Dedifferentiated amniotic fluid mesenchymal stem cell (primary cell): Measurements from ENCODE around the gene TNIP3.
"Not testable (repeated sequence)": the region's sequence is repeated elsewhere in the genome, so short reads cannot be mapped to it uniquely, and the experiment has no call there.

Experiments
- DNase-seq: peaks from one replicate; pipeline ENCODE4 v3.0.0-alpha.2; 2016; ENCODE audit errors: extremely low spot score

Gene TNIP3

GRCh38 chr4:121177246-121178137 is 13.4 kb upstream of the TNIP3 start:
- no peak for DNase-seq

GRCh38 chr4:121176082-121176934 is 12.2 kb upstream of the TNIP3 start:
- no peak for DNase-seq

DNA sequence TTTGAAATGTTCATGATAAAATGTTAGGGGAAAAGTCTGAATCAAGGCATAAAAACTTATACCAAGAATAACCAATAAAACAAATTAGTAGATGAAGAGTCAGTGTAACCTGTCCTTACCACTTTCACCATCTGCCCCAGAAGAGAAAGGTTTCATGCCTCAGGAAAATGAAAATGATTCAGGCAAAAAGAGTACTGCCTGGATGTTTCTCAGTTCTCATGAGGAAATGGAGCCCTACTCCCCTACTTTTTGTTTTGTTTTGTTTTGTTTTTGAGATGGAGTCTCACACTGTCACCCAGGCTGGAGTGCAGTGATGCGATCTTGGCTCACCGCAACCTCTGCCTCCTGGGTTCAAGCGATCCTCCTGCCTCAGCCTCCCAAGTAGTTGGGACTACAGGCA is 7.4 kb upstream of the TNIP3 start:
- DNase-seq, result not testable (repeated sequence)

DNA sequence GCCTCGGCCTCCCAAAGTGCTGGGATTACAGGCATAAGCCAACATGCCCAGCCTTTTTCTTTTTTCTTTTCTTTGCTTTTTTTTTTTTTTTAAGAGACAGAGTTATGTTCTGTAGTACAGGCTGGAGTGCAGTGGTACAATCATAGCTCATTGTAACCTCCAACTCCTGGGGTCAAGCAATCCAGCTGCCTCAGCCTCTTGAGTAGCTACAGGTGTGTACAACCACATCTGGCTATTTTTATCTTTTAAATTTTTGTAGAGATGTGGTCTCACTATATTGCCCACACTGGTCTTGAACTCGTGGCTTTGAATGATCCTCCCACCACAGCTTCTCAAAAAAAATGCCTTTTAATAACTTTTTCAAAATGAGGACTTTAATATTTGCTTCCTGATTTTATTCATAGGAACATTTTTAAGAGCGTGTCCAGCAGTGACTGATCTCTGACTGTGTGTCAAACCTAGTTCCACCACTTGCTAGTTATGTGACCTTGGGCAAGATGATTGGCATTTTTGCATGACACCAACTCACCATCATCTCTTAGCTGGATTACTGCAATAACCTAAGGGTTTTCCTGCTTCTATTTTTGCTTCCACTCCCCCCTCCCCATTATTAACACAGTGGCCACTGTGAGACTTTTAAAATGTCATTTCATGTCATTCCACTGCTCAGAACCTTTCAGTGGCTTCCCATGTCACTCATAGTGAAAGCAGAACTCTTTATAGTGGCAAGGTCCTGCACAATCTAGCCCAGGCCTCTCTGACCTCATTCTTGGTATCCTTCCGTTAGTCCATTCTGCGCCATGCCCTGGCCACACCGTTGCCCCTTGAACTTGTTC is 4.5 kb upstream of the TNIP3 start:
- no peak for DNase-seq

DNA sequence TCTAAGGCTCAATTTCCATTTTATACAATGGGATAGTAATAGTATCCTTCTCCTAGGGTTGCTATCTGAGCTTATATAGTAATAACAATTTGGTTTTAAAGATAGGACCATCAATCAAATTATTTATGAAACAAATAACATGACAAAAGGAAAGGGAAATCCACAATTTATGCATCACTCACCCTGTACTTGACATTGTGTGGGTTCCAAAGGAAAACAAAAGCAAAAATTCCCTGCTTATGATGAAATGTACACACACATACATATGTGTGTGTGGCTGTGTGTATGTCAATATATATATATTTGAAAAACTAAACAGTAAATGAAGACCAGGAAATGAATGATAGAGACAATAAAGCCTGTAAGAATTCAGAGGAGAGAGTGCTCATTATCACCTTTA is 2.9 kb upstream of the TNIP3 start:
- no peak for DNase-seq

DNA sequence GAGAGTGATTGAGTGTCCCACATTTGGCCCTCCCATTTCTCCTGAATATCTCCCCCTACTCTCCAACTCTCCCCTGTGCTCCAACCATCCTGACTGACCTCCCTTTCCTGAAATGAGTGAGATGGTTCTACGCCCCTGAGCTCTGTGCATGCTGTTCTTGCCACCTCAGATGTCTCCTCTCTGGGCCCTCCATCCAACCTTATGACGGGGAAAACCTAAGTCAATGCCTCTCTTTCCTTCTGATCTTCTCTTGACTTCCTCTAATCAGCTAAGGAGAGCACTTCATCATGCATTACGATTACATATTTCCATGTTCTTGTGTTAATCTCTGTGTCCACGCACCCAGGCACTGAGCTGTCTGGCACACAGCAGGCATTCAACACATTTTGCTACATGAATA is 1.1 kb upstream of the TNIP3 start:
- no peak for DNase-seq

DNA sequence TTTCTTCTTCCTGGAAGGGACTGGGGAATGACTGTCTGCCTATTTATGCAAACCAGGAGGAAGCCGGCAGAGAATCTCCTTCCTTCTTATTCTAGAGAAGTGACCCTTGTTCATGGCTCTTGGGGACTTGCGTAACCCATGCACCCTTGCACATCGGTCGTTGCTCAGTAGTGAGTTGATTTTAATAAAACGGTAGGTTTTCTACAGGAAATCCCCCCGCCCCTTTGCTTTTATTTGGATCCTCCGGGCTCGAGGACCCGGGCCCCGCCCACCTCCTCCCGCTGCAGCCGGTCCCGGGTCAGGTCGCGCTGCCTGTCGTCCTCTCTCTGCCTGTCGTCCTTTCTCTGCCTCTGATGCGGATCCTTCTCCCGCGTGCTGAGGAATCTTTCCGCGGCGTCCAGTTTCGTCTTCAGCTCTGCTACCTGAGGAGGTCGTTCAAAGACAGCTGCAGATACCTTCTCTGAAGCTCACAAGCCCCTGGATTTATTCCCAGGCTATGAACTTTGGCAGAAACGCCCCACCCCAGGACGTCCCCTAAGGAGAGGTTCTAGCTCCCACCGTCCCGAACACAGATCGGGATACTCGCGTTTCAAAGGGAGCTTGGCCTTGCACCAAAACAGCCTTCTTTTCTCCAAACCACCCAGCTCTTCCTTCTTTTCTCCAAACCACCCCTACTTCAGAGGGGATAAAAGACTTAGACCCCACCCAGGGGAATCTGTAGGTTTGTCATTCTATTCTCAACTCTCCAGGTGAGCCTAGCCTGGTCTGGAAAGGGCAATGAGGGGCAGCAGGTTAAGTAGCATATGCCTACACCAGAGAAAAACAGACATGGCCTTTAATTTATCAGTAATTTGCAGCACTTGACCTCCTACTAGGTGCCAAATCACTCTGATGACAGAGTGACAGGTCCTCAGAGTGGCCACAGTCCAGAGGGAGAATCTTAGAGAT is 7.0 kb downstream of the TNIP3 start:
- no peak for DNase-seq

DNA sequence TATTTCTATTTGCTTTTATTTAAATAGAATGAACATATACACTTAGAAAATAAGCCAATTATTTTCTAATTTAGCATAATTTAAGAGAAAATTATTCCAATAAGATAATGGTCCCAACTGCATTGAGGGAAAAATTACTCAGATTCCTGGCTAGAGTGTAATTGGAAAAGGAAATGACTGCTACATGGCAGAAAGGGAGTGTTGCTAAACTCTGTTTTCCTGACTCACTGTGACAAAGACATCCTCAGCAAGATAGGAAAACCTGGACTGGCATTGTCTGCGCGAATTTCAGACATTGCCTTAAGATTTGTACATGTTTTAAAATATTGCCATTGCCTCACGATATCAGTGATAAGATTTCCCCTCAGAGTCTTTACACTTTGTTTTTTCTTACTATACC is 8.2 kb downstream of the TNIP3 start:
- peak; percentile 89 for DNase-seq

GRCh38 chr4:121154103-121154515 is 10.0 kb downstream of the TNIP3 start:
- DNase-seq, result no peak

- DNase-seq, result no peak
Measured at GRCh38 chr4:121151942-121152341, 12.2 kb downstream of the TNIP3 start.

DNA sequence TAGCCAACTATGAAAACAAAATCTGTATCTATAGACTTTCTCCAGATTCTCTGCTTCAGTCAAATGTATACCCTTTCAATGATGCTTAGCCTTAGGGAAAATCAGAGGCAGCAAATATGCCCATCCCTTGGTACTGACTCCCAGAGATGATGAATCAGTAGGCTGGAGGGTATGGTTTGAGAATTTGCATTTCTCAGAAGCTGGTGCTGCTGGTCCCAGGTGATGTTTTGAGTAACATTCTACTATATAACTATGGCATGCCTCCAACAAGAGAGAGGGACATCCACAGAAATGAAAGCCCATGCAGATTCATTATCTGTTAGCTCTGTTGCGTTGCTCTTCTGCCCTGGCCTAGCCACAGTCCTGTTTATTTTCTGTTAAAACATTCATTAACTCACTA is 13.6 kb downstream of the TNIP3 start:
- DNase-seq, result no peak

DNA sequence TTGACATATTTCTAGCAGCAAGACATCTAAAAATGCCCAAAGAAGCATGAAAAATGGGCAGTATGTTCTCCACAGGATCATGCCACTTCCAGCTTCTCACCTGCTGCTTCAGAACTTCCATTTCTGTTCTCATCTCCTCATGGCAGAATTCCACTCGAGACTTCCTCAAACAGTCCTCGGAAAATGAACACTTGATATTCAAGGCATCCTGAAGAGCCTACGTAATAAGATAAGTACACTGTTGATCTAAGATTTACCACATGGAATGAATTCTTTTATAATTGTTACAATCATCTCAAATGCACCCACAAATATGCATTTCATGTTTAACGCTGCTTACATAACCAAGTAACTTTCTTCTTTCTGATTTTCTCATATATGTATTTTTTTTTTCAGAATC is 14.1 kb downstream of the TNIP3 start:
- DNase-seq, result peak; percentile 35

- DNase-seq, result no peak
Measured at GRCh38 chr4:121148621-121149020, 15.5 kb downstream of the TNIP3 start.

DNA sequence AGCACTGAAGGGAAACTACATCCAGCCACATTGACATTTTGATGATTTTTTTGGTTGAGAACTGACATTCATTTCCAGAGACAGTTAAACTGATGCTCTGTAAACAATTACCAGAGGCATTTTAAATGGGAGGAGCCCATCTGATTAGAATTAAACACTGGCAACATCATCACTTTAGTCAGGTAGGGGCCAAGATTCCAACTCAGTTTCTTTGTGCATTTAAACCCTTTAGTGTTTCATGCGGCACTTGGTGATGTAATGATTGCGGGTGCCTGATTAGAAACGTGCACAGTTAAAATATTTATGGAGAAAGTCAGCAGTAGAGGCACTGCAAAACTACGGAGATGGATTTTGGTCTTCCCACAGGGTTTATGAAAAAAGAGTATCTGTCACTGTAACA is 16.1 kb downstream of the TNIP3 start:
- no peak for DNase-seq

- DNase-seq, result no peak
Measured at GRCh38 chr4:121146530-121146929, 17.6 kb downstream of the TNIP3 start.

DNA sequence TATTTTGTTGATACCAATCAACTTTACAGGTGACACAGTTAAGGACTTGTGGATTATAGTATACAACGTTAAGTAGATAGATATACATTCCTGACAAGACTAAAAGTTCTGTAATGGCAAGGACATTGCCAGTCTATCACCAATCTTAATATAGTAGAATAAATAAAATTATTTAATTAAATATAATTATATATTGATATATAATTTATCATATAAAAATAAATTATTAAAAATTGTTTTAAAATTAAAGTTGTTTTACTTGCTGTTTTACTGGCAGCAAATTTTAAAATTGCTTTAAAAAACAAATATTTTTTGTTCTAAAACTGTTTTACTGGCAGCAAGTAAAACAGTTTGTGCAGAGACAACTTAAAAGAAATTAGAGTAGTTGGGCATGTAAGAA is 18.7 kb downstream of the TNIP3 start:
- no peak for DNase-seq

GRCh38 chr4:121144021-121144420 is 20.1 kb downstream of the TNIP3 start:
- no peak for DNase-seq

GRCh38 chr4:121143131-121143530 is 21.0 kb downstream of the TNIP3 start:
- DNase-seq, result no peak

GRCh38 chr4:121140716-121141460 is 23.2 kb downstream of the TNIP3 start:
- DNase-seq, result peak; percentile 52
